Measurements from ENCODE around the gene KIF23.

Gene KIF23

GRCh38 chr15:69407719-69408400 lies 6.3 kb upstream of the KIF23 start:
- H3K4me3 ChIP-seq (ENCODE audit: low read length): no peak overlapping the region
- no peak for DNase-seq (ENCODE audit: low read depth)
- no peak for TF ChIP-seq CTCF (conservative IDR thresholded peaks at IDR 0.05; ENCODE audit: low read length)

GRCh38 chr15:69408841-69409240 lies 5.3 kb upstream of the KIF23 start:
- TF ChIP-seq CTCF (conservative IDR thresholded peaks at IDR 0.05; ENCODE audit: low read length): no peak
- no peak overlapping the region for H3K4me3 ChIP-seq (ENCODE audit: low read length)
- no peak for DNase-seq (ENCODE audit: low read depth)

GRCh38 chr15:69410248-69410874 lies 3.8 kb upstream of the KIF23 start:
- peak; percentile 29 for DNase-seq (ENCODE audit: low read depth)
- no peak overlapping the region for H3K4me3 ChIP-seq (ENCODE audit: low read length)
- TF ChIP-seq CTCF (conservative IDR thresholded peaks at IDR 0.05; ENCODE audit: low read length): peak; percentile 46

GRCh38 chr15:69412274-69412673 lies 1.9 kb upstream of the KIF23 start:
- peak overlapping the region; percentile 90 for H3K4me3 ChIP-seq (ENCODE audit: low read length)
- TF ChIP-seq CTCF (conservative IDR thresholded peaks at IDR 0.05; ENCODE audit: low read length): no peak
- DNase-seq (ENCODE audit: low read depth): no peak

GRCh38 chr15:69412701-69413100 lies 1.4 kb upstream of the KIF23 start:
- no peak for DNase-seq (ENCODE audit: low read depth)
- H3K4me3 ChIP-seq (ENCODE audit: low read length): peak overlapping the region; percentile 90
- TF ChIP-seq CTCF (conservative IDR thresholded peaks at IDR 0.05; ENCODE audit: low read length): no peak

GRCh38 chr15:69414701-69415167 lies 585 bp downstream of the KIF23 start:
- peak; percentile 95 for DNase-seq (ENCODE audit: low read depth)
- H3K4me3 ChIP-seq (ENCODE audit: low read length): peak overlapping the region; percentile 90
- TF ChIP-seq CTCF (conservative IDR thresholded peaks at IDR 0.05; ENCODE audit: low read length): no peak

- DNase-seq (ENCODE audit: low read depth): peak; percentile 31
- TF ChIP-seq CTCF (conservative IDR thresholded peaks at IDR 0.05; ENCODE audit: low read length): no peak
- H3K4me3 ChIP-seq (ENCODE audit: low read length): peak overlapping the region; percentile 90
Measured at GRCh38 chr15:69415381-69415780, 1.2 kb downstream of the KIF23 start.
